ENCODE data around the gene PDE4D.

- TF ChIP-seq CTCF (IDR thresholded peaks at IDR 0.05; ENCODE audit: insufficient read depth, low read depth, low read length) (no peak), EZH2 (IDR thresholded peaks at IDR 0.05; ENCODE audit: insufficient read depth, low read length) (no peak)
These were observed 295.6 kb downstream of the PDE4D start for GRCh38 chr5:59597690-59598546.

Measured in astrocyte (in vitro differentiated cells and primary cell).